HFFc6 (cell line): ENCODE measurements around the gene PTPRQ. TPM values are rescaled to one million over a fixed set of nuclear protein-coding genes. Genes with fewer than 3 reads are reported as not detected.
A peak's percentile ranks its signal among the peaks of the same experiment; 100 is the strongest.
"Not testable (repeated sequence)": the region's sequence is repeated elsewhere in the genome, so short reads cannot be mapped to it uniquely, and the experiment has no call there.

ENCODE experiments used
- DNase-seq: peaks from one replicate; pipeline ENCODE4 v3.0.0-alpha.2; 2018
- H3K27ac Mint-ChIP-seq: 2 replicates; pipeline ENCODE4 v1.8.0; 2020; ENCODE audit warnings: mild to moderate bottlenecking, mixed read lengths
- H3K27me3 Mint-ChIP-seq: 2 replicates; pipeline ENCODE4 v1.8.0; 2021; ENCODE audit warnings: mild to moderate bottlenecking, moderate library complexity, mixed read lengths; ENCODE audit not compliant: insufficient read depth
- H3K36me3 Mint-ChIP-seq: 2 replicates; pipeline ENCODE4 v1.8.0; 2021; ENCODE audit warnings: low read depth, mixed read lengths
- H3K4me1 Mint-ChIP-seq: 2 replicates; pipeline ENCODE4 v1.8.0; 2020; ENCODE audit warnings: low read depth, mixed read lengths
- H3K4me3 Mint-ChIP-seq: 2 replicates; pipeline ENCODE4 v1.8.0; 2020; ENCODE audit warnings: mild to moderate bottlenecking, moderate library complexity, mixed read lengths
- H3K9me3 Mint-ChIP-seq: 2 replicates; pipeline ENCODE4 v1.8.0; 2020; ENCODE audit warnings: mild to moderate bottlenecking, mixed read lengths
- CTCF ChIP-seq: fragments of 200-600 bp; sonication (generic); IDR thresholded peaks from 2 replicates; pipeline ENCODE4 v1.5.0; 2021; ENCODE audit warnings: antibody characterized with exemption, mild to moderate bottlenecking
- total RNA-seq, 6 experiments: library from RNA; stranded (reverse); fragmentation: NEBNext Ultra II Directional; extraction: Animal tissue kit (Norgen Biotek cat#: 25700); gene quantifications; 2 replicates in 1 of 6; 3 replicates in 5 of 6; pipeline ENCODE4 v1.2.3, GENCODE V29; 2021

Gene PTPRQ
- total RNA-seq, 6 experiments from 2014 or later, result 2.6 to 4.1 (median 3.5) TPM

GRCh38 chr12:80472236-80472635, 28.2 kb downstream of the PTPRQ start:
- Mint-ChIP-seq H3K27ac (peak overlapping the region; percentile 82), H3K27me3 (no peaks in the 10 kb centered on the region), H3K9me3 (no peaks in the 10 kb centered on the region)

GRCh38 chr12:80472911-80473500, 29.0 kb downstream of the PTPRQ start:
- no peak overlapping the region for H3K4me3 Mint-ChIP-seq
- H3K9me3 Mint-ChIP-seq, result no peaks in the 10 kb centered on the region
- peaks cover 14% of the 10 kb centered on the region for H3K36me3 Mint-ChIP-seq
- peaks cover 32% of the 10 kb centered on the region for H3K4me1 Mint-ChIP-seq
- DNase-seq, result peak; percentile 74
- peak; percentile 71 for TF ChIP-seq CTCF
- H3K27me3 Mint-ChIP-seq, result no peaks in the 10 kb centered on the region
- H3K27ac Mint-ChIP-seq, result peak overlapping the region; percentile 82

More at GRCh38 chr12:80472236-80472635, 28.2 kb downstream of the PTPRQ start:
- TF ChIP-seq CTCF, result no peak
- H3K36me3 Mint-ChIP-seq, result peaks cover 14% of the 10 kb centered on the region
- H3K4me1 Mint-ChIP-seq, result peaks cover 32% of the 10 kb centered on the region
- DNase-seq, result no peak
- no peak overlapping the region for H3K4me3 Mint-ChIP-seq

GRCh38 chr12:80477521-80478145, 33.6 kb downstream of the PTPRQ start:
- H3K27me3 Mint-ChIP-seq, H3K9me3 Mint-ChIP-seq, H3K4me3 Mint-ChIP-seq, DNase-seq, H3K27ac Mint-ChIP-seq: not testable (repeated sequence)
- Mint-ChIP-seq H3K36me3 (peaks cover 19% of the 10 kb centered on the region), H3K4me1 (peaks cover 22% of the 10 kb centered on the region)

GRCh38 chr12:80484746-80485145, 40.7 kb downstream of the PTPRQ start:
- Mint-ChIP-seq H3K4me1 (peaks cover under 1% of the 10 kb centered on the region; the same call in 1 of the 2 replicates), H3K27me3 (no peaks in the 10 kb centered on the region)
- TF ChIP-seq CTCF, result no peak

GRCh38 chr12:80485222-80485987, 41.4 kb downstream of the PTPRQ start:
- H3K27me3 Mint-ChIP-seq, result no peaks in the 10 kb centered on the region
- no peaks in the 10 kb centered on the region for H3K9me3 Mint-ChIP-seq
- H3K4me1 Mint-ChIP-seq, result peaks cover 7% of the 10 kb centered on the region
- peaks cover 16% of the 10 kb centered on the region for H3K36me3 Mint-ChIP-seq
- TF ChIP-seq CTCF, result no peak
- no peak overlapping the region for H3K27ac Mint-ChIP-seq
- no peak overlapping the region for H3K4me3 Mint-ChIP-seq
- no peak for DNase-seq

More at GRCh38 chr12:80484746-80485145, 40.7 kb downstream of the PTPRQ start:
- Mint-ChIP-seq H3K4me3 (no peak overlapping the region), H3K36me3 (peaks cover 16% of the 10 kb centered on the region), H3K9me3 (no peaks in the 10 kb centered on the region), H3K27ac (no peak overlapping the region)
- no peak for DNase-seq

GRCh38 chr12:80490329-80490728, 46.3 kb downstream of the PTPRQ start:
- peaks cover 18% of the 10 kb centered on the region for H3K4me1 Mint-ChIP-seq
- no peaks in the 10 kb centered on the region for H3K9me3 Mint-ChIP-seq
- H3K36me3 Mint-ChIP-seq, result peaks cover 16% of the 10 kb centered on the region
- no peak overlapping the region for H3K4me3 Mint-ChIP-seq
- H3K27me3 Mint-ChIP-seq, result no peaks in the 10 kb centered on the region
- DNase-seq, result no peak
- no peak for TF ChIP-seq CTCF
- H3K27ac Mint-ChIP-seq, result no peak overlapping the region
